ENCODE results near the gene MAJIN. TPM values are rescaled to one million over a fixed set of nuclear protein-coding genes. Genes with fewer than 3 reads are reported as not detected.

The MAJIN gene
- polyA plus RNA-seq, 1 of the 3 experiments (the other 2 are of a cell fraction), result not detected

DNA sequence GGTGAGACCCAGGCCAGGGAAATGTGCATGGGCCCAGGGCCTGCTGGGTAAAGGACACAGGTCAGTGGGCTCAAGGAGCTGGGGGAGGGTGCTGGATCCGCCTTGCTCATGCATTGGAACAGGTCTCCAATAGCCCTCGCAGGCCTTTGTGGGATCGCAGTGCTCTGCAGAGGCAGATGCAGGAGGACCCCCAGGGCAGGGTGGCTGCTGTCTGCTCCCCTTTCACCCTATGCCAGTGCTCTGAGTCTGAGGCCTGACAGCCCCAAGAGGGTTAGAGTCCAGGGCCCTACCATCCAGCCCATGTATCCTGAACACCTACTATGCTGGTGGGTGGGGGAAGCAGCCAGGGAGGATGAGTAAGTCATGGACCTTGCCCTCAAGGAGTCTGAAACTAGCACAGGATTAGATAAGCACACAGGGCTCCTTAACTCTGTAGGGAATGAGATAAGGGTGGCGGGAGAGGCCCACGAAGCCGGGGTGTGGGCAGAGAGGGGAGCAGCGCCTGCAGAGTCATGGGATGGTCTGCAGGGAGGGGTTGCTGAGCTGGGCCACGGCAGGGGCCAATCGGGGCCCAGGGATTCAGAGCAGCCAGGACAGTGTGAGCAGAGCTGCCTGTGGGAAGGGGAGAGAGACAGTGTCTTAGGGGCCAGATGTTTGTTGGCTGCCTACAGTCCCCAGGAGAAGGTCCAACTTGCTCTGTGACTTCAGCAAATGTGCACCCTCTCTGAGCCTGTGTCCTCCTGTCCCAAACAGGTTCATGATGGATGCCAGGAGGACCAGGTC lies 83.0 kb downstream of the MAJIN start:
- peaks cover 0 to 12% of the 10 kb centered on the region in 2 experiments; a peak in 1 of 4 replicates for H3K4me1 ChIP-seq (ENCODE audit: control insufficient read depth in 1 of 2, insufficient read depth in 2 of 2, low read depth in 1 of 2, low read length in 1 of 2)
- no peak overlapping the region for H2AFZ ChIP-seq (ENCODE audit: low read depth)
- peaks cover 5% of the 10 kb centered on the region for H3F3A ChIP-seq (replicated peaks; ENCODE audit: insufficient read depth)
- no peak for TF ChIP-seq RCOR1 (IDR thresholded peaks at IDR 0.05; ENCODE audit: low read length)
- TF ChIP-seq TAF1 (IDR thresholded peaks at IDR 0.05; ENCODE audit: borderline replicate concordance, low read depth, low read length), result no peak
- TF ChIP-seq EZH2phosphoT487 (IDR thresholded peaks at IDR 0.05; ENCODE audit: borderline replicate concordance, low read depth), result no peak
- no peak for TF ChIP-seq CTCF (IDR thresholded peaks at IDR 0.05)
- no peak for TF ChIP-seq PBX3 (IDR thresholded peaks at IDR 0.05)
- no peak for TF ChIP-seq REST (IDR thresholded peaks at IDR 0.05; ENCODE audit: low read depth, low read length)
- no peak for TF ChIP-seq MEF2A (IDR thresholded peaks at IDR 0.05; ENCODE audit: borderline replicate concordance, low read depth)
- TF ChIP-seq EP300 (IDR thresholded peaks at IDR 0.05; ENCODE audit: borderline replicate concordance in 1 of 2, low read depth in 1 of 2, low read length in 1 of 2), result no peak
- TF ChIP-seq MXI1 (IDR thresholded peaks at IDR 0.05; ENCODE audit: low read depth, low read length), result no peak
- no peaks in the 10 kb centered on the region for H3K9me2 ChIP-seq
- H4K20me1 ChIP-seq (ENCODE audit: insufficient read depth), result no peaks in the 10 kb centered on the region
- POLR2A ChIA-PET, result interaction anchor here (0.6 to 1.3 kb wide), 2 partner anchors 10 to 27 kb away, joined by 3 to 5 read pairs; partner anchors contain the start of gene EHD1
- WGBS (ENCODE audit: low lambda C conversion rate), result 59% methylated on average over 6 of the region's 9 CpGs
- H3K9me3 ChIP-seq, result no peaks in the 10 kb centered on the region
- DNase-seq, result no peak
- no peaks in the 10 kb centered on the region for H3K79me2 ChIP-seq (ENCODE audit: insufficient read depth)
- CTCF ChIA-PET, result interaction anchor here (0.6 to 26.7 kb wide), 8 partner anchors 13 to 71 kb away, joined by 3 to 530 read pairs (median 6); partner anchors contain the start of genes CDC42BPG and EHD1
- no peak overlapping the region for H3K4me2 ChIP-seq
- H3K4me3 ChIP-seq (ENCODE audit: low read depth in 2 of 2, low read length in 1 of 2), result no peak overlapping the region
- H3K9ac ChIP-seq, result no peak overlapping the region
- H3K36me3 ChIP-seq (replicated peaks in 1 of 2; ENCODE audit: control insufficient read depth in 1 of 2, insufficient read depth in 2 of 2, low read length in 1 of 2), result no peaks in the 10 kb centered on the region
- H3K27ac ChIP-seq (ENCODE audit: low read depth in 2 of 2, low read length in 1 of 2), result no peak overlapping the region
- no peaks in the 10 kb centered on the region for H3K27me3 ChIP-seq (ENCODE audit: insufficient read depth)

Measured in SK-N-SH (cell line).